Measurements from ENCODE around the gene CSNK2A3. TPM values are rescaled to one million over a fixed set of nuclear protein-coding genes. Genes with fewer than 3 reads are reported as not detected.

The CSNK2A3 gene
- polyA plus RNA-seq, 1 donor (not counting 4 experiments of a cell fraction or from before 2014, with no cell fraction given): 2.6 TPM

GRCh38 chr11:11338304-11338703, 14.7 kb downstream of the CSNK2A3 start:
- H3K9me3 ChIP-seq (ENCODE audit: control insufficient read depth, low read depth, low read length): no peaks in the 10 kb centered on the region
- no peak for TF ChIP-seq EZH2 (IDR thresholded peaks at IDR 0.05; ENCODE audit: low read length)
- TF ChIP-seq CTCF (optimal IDR thresholded peaks at IDR 0.05 in 1 of 3, IDR thresholded peaks at IDR 0.05 in 1 of 3, conservative IDR thresholded peaks at IDR 0.05 in 1 of 3; ENCODE audit: extremely low read depth in 1 of 3, insufficient read depth in 2 of 3, low read length in 3 of 3): no peak
- no peaks in the 10 kb centered on the region for H3K9me1 ChIP-seq (ENCODE audit: control insufficient read depth, extremely low read depth, insufficient read depth, low read length)
- H3K27ac ChIP-seq (ENCODE audit: control insufficient read depth, insufficient read depth, low read length): no peak overlapping the region
- dilution Hi-C loops (cut with MboI; ENCODE audit: extremely low pct_ligation_motif_present, low sequenced_read_pairs): no loop called here
- H3K4me3 ChIP-seq (ENCODE audit: control insufficient read depth in 2 of 3, extremely low read depth in 1 of 3, insufficient read depth in 2 of 3, low read depth in 1 of 3, low read length in 3 of 3): no peak overlapping the region
- peaks cover 3 to 8% of the 10 kb centered on the region in 2 experiments for H3K36me3 ChIP-seq (ENCODE audit: control insufficient read depth in 2 of 2, extremely low read depth in 1 of 2, insufficient read depth in 2 of 2, low read length in 2 of 2)
- H3K4me2 ChIP-seq (ENCODE audit: control insufficient read depth, extremely low read depth, insufficient read depth, low read depth, low read length): no peak overlapping the region
- no peak overlapping the region for H3K9ac ChIP-seq (ENCODE audit: control insufficient read depth, extremely low read depth, insufficient read depth, low read length)
- no peaks in the 10 kb centered on the region for H3K4me1 ChIP-seq (ENCODE audit: control insufficient read depth, extremely low read depth, insufficient read depth, low read length)
- no peak for DNase-seq (ENCODE audit: low read depth, low spot score)
- FAIRE-seq: no peak
- no peaks in the 10 kb centered on the region for H3K27me3 ChIP-seq (ENCODE audit: control insufficient read depth, extremely low read depth, insufficient read depth, low read length)
- no peaks in the 10 kb centered on the region for H3K79me2 ChIP-seq (ENCODE audit: control insufficient read depth, insufficient read depth, low read length)
- no peaks in the 10 kb centered on the region for H4K20me1 ChIP-seq (ENCODE audit: control insufficient read depth, extremely low read depth, insufficient read depth, low read length)
- no peak overlapping the region for H2AFZ ChIP-seq (ENCODE audit: control insufficient read depth, low read length)

- no peaks in the 10 kb centered on the region for H3K9me3 ChIP-seq (ENCODE audit: control insufficient read depth, low read depth, low read length)
- DNase-seq (ENCODE audit: low read depth, low spot score) (no peak), FAIRE-seq (no peak)
- H3K4me2 ChIP-seq (ENCODE audit: control insufficient read depth, extremely low read depth, insufficient read depth, low read depth, low read length): no peak overlapping the region
- H3K79me2 ChIP-seq (ENCODE audit: control insufficient read depth, insufficient read depth, low read length): no peaks in the 10 kb centered on the region
- H3K27me3 ChIP-seq (ENCODE audit: control insufficient read depth, extremely low read depth, insufficient read depth, low read length): no peaks in the 10 kb centered on the region
- H4K20me1 ChIP-seq (ENCODE audit: control insufficient read depth, extremely low read depth, insufficient read depth, low read length): no peaks in the 10 kb centered on the region
- TF ChIP-seq CTCF (optimal IDR thresholded peaks at IDR 0.05 in 1 of 3, IDR thresholded peaks at IDR 0.05 in 1 of 3, conservative IDR thresholded peaks at IDR 0.05 in 1 of 3; ENCODE audit: extremely low read depth in 1 of 3, insufficient read depth in 2 of 3, low read length in 3 of 3) (no peak), EZH2 (IDR thresholded peaks at IDR 0.05; ENCODE audit: low read length) (no peak)
- H3K9ac ChIP-seq (ENCODE audit: control insufficient read depth, extremely low read depth, insufficient read depth, low read length): no peak overlapping the region
- no peaks in the 10 kb centered on the region for H3K9me1 ChIP-seq (ENCODE audit: control insufficient read depth, extremely low read depth, insufficient read depth, low read length)
- H2AFZ ChIP-seq (ENCODE audit: control insufficient read depth, low read length): no peak overlapping the region
- H3K4me3 ChIP-seq (ENCODE audit: control insufficient read depth in 2 of 3, extremely low read depth in 1 of 3, insufficient read depth in 2 of 3, low read depth in 1 of 3, low read length in 3 of 3): no peak overlapping the region
- dilution Hi-C loops (cut with MboI; ENCODE audit: extremely low pct_ligation_motif_present, low sequenced_read_pairs): no loop called here
- no peak overlapping the region for H3K27ac ChIP-seq (ENCODE audit: control insufficient read depth, insufficient read depth, low read length)
- peaks cover 3 to 8% of the 10 kb centered on the region in 2 experiments for H3K36me3 ChIP-seq (ENCODE audit: control insufficient read depth in 2 of 2, extremely low read depth in 1 of 2, insufficient read depth in 2 of 2, low read length in 2 of 2)
- H3K4me1 ChIP-seq (ENCODE audit: control insufficient read depth, extremely low read depth, insufficient read depth, low read length): no peaks in the 10 kb centered on the region
These were observed 16.4 kb downstream of the CSNK2A3 start for GRCh38 chr11:11336664-11337063.

All from keratinocyte (primary cell).